ENCODE data around the gene LRIT2.

Gene LRIT2

GRCh38 chr10:84214046-84214572 is 11.2 kb downstream of the LRIT2 start:
- Histone ChIP-seq H3K4me1 (ENCODE audit: control insufficient read depth, low read length) (no peaks in the 10 kb centered on the region), H3K4me2 (ENCODE audit: low read length) (no peak overlapping the region), H3K27ac (ENCODE audit: low read depth, low read length) (no peak overlapping the region)

GRCh38 chr10:84213076-84213475 is 12.3 kb downstream of the LRIT2 start:
- no peaks in the 10 kb centered on the region for H3F3A ChIP-seq (ENCODE audit: control insufficient read depth, insufficient read depth)
- no peaks in the 10 kb centered on the region for H3K9me2 ChIP-seq (replicated peaks; ENCODE audit: control insufficient read depth, low read length)
- H3K79me2 ChIP-seq (ENCODE audit: control insufficient read depth, low read length): no peaks in the 10 kb centered on the region
- H3K4me3 ChIP-seq (ENCODE audit: low read length): no peak overlapping the region
- no peaks in the 10 kb centered on the region for H4K20me1 ChIP-seq (ENCODE audit: control insufficient read depth, insufficient read depth, low read depth, low read length)
- no peaks in the 10 kb centered on the region for H3K4me1 ChIP-seq (ENCODE audit: control insufficient read depth, low read length)
- H3K9me3 ChIP-seq (ENCODE audit: control insufficient read depth, insufficient read depth, low read length): no peaks in the 10 kb centered on the region
- no peak overlapping the region for H3K27ac ChIP-seq (ENCODE audit: low read depth, low read length)
- H3K27me3 ChIP-seq (ENCODE audit: control insufficient read depth, low read length): peaks cover 5% of the 10 kb centered on the region; the same call in 1 of the 2 replicates
- H3K4me2 ChIP-seq (ENCODE audit: low read length): no peak overlapping the region
- TF ChIP-seq EZH2phosphoT487 (IDR thresholded peaks at IDR 0.05; ENCODE audit: borderline replicate concordance, low read length): no peak
- no peak for TF ChIP-seq CTCF (IDR thresholded peaks at IDR 0.05; ENCODE audit: low read depth, low read length, poor library complexity, severe bottlenecking)
- H3K36me3 ChIP-seq (ENCODE audit: control insufficient read depth, low read length): no peaks in the 10 kb centered on the region

More at GRCh38 chr10:84214046-84214572, 11.2 kb downstream of the LRIT2 start:
- H3K9me2 ChIP-seq (replicated peaks; ENCODE audit: control insufficient read depth, low read length): no peaks in the 10 kb centered on the region
- no peaks in the 10 kb centered on the region for H3K36me3 ChIP-seq (ENCODE audit: control insufficient read depth, low read length)
- peaks cover 5% of the 10 kb centered on the region; the same call in 1 of the 2 replicates for H3K27me3 ChIP-seq (ENCODE audit: control insufficient read depth, low read length)
- H3K79me2 ChIP-seq (ENCODE audit: control insufficient read depth, low read length): no peaks in the 10 kb centered on the region
- no peaks in the 10 kb centered on the region for H3F3A ChIP-seq (ENCODE audit: control insufficient read depth, insufficient read depth)
- H3K9me3 ChIP-seq (ENCODE audit: control insufficient read depth, insufficient read depth, low read length): no peaks in the 10 kb centered on the region
- no peak overlapping the region for H3K4me3 ChIP-seq (ENCODE audit: low read length)
- TF ChIP-seq CTCF (IDR thresholded peaks at IDR 0.05; ENCODE audit: low read depth, low read length, poor library complexity, severe bottlenecking) (no peak), EZH2phosphoT487 (IDR thresholded peaks at IDR 0.05; ENCODE audit: borderline replicate concordance, low read length) (no peak)
- H4K20me1 ChIP-seq (ENCODE audit: control insufficient read depth, insufficient read depth, low read depth, low read length): no peaks in the 10 kb centered on the region

- peaks cover 11% of the 10 kb centered on the region; the same call in 1 of the 2 replicates for H3K27me3 ChIP-seq (ENCODE audit: control insufficient read depth, low read length)
- TF ChIP-seq CTCF (IDR thresholded peaks at IDR 0.05; ENCODE audit: low read depth, low read length, poor library complexity, severe bottlenecking): no peak
- TF ChIP-seq EZH2phosphoT487 (IDR thresholded peaks at IDR 0.05; ENCODE audit: borderline replicate concordance, low read length): no peak
These were observed 13.3 kb downstream of the LRIT2 start for GRCh38 chr10:84212014-84212413.

More at GRCh38 chr10:84212014-84212413, 13.3 kb downstream of the LRIT2 start:
- Histone ChIP-seq H3K27ac (ENCODE audit: low read depth, low read length) (no peak overlapping the region), H3K4me3 (ENCODE audit: low read length) (no peak overlapping the region), H3K4me1 (ENCODE audit: control insufficient read depth, low read length) (no peaks in the 10 kb centered on the region), H3K79me2 (ENCODE audit: control insufficient read depth, low read length) (no peaks in the 10 kb centered on the region), H4K20me1 (ENCODE audit: control insufficient read depth, insufficient read depth, low read depth, low read length) (no peaks in the 10 kb centered on the region), H3K9me3 (ENCODE audit: control insufficient read depth, insufficient read depth, low read length) (no peaks in the 10 kb centered on the region), H3F3A (ENCODE audit: control insufficient read depth, insufficient read depth) (no peaks in the 10 kb centered on the region), H3K36me3 (ENCODE audit: control insufficient read depth, low read length) (no peaks in the 10 kb centered on the region), H3K4me2 (ENCODE audit: low read length) (no peak overlapping the region), H3K9me2 (replicated peaks; ENCODE audit: control insufficient read depth, low read length) (no peaks in the 10 kb centered on the region)

Data from DOHH2 (cell line).